GM12892 (cell line): ENCODE measurements around the gene PDCD5. TPM values are rescaled to one million over a fixed set of nuclear protein-coding genes. Genes with fewer than 3 reads are reported as not detected.
A peak's percentile ranks its signal among the peaks of the same experiment; 100 is the strongest.
"Not testable (repeated sequence)": the region's sequence is repeated elsewhere in the genome, so short reads cannot be mapped to it uniquely, and the experiment has no call there.

Experiments used
- DNase-seq: peaks from one replicate; pipeline ENCODE4 v3.0.0; 2011; ENCODE audit not compliant: insufficient read length
- FAIRE-seq: peaks from 2 replicates; lab custom pipeline; 2011; peaks lifted over from hg19 to GRCh38; lab: Jason Lieb, UNC
- POLR2A ChIP-seq: IDR thresholded peaks from 2 replicates; pipeline ENCODE4 v1.6.1; 2011; ENCODE audit warnings: low read depth, low read length, control low read depth
- POLR2AphosphoS5 ChIP-seq: IDR thresholded peaks from 2 replicates; pipeline ENCODE4 v1.6.1; 2011; ENCODE audit warnings: low read depth, low read length, control low read depth
- TAF1 ChIP-seq: IDR thresholded peaks from 2 replicates; pipeline ENCODE4 v1.6.1; 2011; ENCODE audit warnings: low read depth, mild to moderate bottlenecking, control low read depth, low read length, borderline replicate concordance
- polyA plus RNA-seq: library from polyadenylated mRNA; unstranded; fragments of >200 nt; gene quantifications from one replicate; pipeline ENCODE4 v1.2.1, GENCODE V29; 2012; ENCODE audit warnings: missing spikeins, inconsistent platforms; ENCODE audit not compliant: missing spikeins

Gene PDCD5, protein sequence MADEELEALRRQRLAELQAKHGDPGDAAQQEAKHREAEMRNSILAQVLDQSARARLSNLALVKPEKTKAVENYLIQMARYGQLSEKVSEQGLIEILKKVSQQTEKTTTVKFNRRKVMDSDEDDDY
- 298 TPM for polyA plus RNA-seq

DNA sequence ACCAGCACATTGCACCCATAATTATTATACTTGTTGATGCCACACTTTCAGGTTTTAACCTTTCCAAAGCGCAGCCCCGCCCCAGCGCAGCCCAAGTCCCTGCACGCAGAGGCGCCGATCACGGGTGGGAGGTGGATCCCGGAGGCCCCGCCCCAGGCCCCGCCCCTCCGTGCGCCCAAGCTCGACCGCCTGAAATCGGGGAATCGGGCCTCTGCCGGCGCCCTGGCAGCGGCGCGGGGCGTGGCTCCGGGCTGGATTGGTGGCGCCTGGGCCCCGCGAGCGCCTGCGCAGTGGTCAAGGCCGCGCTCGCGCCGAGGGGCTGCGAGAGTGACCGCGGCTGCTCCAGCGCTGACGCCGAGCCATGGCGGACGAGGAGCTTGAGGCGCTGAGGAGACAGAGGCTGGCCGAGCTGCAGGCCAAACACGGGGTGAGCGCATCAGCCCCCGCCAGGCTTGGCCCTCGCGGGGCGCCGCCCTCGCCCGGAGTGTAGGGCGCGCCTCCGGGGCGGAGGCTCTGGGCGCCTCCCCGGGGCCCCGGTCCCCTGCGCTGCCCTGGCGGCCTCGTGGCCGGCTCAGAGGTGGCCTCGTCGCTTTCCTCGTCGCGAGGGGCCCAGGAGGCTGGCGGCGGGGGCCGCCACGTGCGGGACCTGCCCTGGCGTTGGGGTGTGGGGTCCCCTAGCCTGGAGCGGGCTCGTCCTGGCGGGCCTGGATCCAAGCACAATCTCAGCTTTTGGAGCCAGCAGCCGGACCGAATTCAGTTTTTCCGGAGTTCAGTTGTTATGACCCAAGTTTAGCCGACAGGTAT is at the start of gene PDCD5:
TSS of gene PDCD5 (plus strand) at position 290 of the 804 bp plus-strand sequence. CDS start at position 362, 72 bp downstream.
- TF ChIP-seq POLR2AphosphoS5 (peak; percentile 77), POLR2A (peak; percentile 89), TAF1 (peak; percentile 65)
- peak; percentile 88 for FAIRE-seq
- DNase-seq = peak; percentile 93

- FAIRE-seq (no peak), DNase-seq (no peak)
- TF ChIP-seq POLR2A (no peak), POLR2AphosphoS5 (no peak), TAF1 (no peak)
Observed at GRCh38 chr19:32532233-32532632, 48.8 kb upstream of the PDCD5 start.

DNA sequence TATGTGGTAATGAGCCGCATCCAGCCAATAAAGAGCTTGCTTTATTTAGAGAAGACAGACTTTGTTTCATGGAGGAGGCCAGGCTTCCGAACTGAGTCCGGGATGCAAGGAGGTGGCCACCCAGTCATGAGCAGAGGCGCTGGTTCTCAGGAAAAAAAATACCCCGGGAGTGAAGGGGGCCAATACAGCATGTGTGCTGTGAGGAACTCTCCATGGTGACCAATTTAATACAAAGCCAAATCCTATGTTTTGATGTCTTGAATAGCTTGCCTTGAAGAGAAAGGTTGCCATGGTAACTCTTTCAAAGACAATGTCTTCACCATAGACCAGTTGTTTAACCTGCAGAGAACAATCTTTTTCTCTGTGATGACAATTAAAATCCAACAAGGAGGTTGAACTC is 43.4 kb upstream of the PDCD5 start:
- DNase-seq = no peak
- no peak for FAIRE-seq
- no peak for TF ChIP-seq POLR2A
- TF ChIP-seq TAF1 = no peak
- no peak for TF ChIP-seq POLR2AphosphoS5

DNA sequence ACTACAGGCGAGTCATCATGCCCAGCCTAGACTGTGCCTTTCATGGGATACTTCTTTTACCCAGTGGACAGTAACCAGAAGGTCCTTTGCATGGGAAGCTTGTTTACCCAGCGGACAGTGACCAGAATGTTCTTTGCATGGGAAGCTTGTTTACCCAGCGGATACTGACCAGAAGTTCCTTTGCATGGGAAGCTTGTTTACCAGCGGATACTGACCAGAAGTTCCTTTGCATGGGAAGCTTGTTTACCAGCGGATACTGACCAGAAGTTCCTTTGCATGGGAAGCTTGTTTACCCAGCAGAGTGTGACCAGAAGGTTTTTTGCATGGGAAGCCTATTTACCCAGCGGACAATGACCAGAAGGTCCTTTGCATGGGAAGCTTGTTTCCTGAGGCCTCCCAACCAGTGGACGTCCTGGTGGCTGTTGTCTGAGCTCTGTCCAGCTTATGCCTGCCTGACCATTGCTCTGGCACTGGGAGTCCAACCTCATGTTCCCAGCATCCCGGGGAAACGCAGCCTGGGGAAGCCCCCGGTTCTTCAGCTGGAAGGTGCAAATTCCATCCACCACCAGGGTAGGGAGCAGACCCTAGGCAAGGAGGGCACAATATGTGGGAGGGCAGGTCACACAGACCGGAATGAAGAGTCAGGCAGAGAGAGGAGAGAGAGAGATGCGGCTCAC is 41.6 kb upstream of the PDCD5 start:
- TF ChIP-seq TAF1 = no peak
- no peak for TF ChIP-seq POLR2A
- no peak for TF ChIP-seq POLR2AphosphoS5
- FAIRE-seq (no peak), DNase-seq (no peak)

- TF ChIP-seq TAF1 = no peak
- TF ChIP-seq POLR2A = no peak
- no peak for TF ChIP-seq POLR2AphosphoS5
- DNase-seq = no peak
- FAIRE-seq = no peak
Observed at GRCh38 chr19:32540621-32541020, 40.4 kb upstream of the PDCD5 start.

DNA sequence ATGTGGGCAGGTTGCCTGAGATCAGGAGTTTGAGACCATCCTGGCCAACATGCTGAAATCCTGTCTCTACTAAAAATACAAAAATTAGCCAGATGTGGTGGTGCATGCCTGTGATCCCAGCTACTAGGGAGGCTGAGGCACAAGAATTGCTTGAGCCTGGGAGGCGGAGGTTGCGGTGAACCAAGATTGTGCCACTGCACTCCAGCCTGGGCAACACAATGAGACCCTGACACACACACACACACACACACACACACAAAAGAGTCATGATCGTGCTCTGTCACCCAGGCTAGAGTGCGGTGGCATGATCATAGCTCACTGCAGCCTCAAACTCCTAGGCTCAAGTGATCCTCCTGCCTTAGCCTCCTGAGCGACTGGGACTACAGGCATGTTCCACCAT is 39.6 kb upstream of the PDCD5 start:
- not testable (repeated sequence) for DNase-seq, FAIRE-seq

GRCh38 chr19:32542477-32543108 is 38.4 kb upstream of the PDCD5 start:
- DNase-seq = no peak
- no peak for TF ChIP-seq POLR2A
- no peak for TF ChIP-seq POLR2AphosphoS5
- no peak for FAIRE-seq

GRCh38 chr19:32543115-32543900 is 37.7 kb upstream of the PDCD5 start:
- TF ChIP-seq POLR2AphosphoS5 (no peak), POLR2A (no peak), TAF1 (no peak)
- DNase-seq = no peak
- FAIRE-seq = no peak

DNA sequence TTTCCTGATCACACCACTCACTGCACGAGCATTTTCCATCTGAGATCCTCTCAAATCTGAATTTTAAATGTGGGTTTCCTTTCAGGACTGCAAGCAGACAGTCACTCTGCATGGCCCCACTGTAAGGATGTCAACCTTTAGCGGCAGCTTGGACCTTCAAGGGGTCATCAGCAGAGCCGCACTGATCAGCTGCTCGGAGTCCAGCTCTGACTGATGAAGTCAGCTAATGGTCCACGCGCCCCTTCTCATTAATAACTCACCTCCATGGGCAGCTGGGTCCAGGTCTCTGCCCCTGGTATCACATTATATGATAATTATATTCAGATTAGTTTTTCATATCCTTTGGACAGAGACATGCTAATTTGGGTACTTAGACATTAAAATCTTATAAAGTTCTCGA is 36.1 kb upstream of the PDCD5 start:
- DNase-seq (no peak), FAIRE-seq (no peak)
- TF ChIP-seq POLR2A (no peak), TAF1 (no peak), POLR2AphosphoS5 (no peak)

GRCh38 chr19:32550666-32551065 is 30.3 kb upstream of the PDCD5 start:
- no peak for FAIRE-seq
- TF ChIP-seq TAF1 = no peak
- TF ChIP-seq POLR2AphosphoS5 = no peak
- TF ChIP-seq POLR2A = no peak
- no peak for DNase-seq

DNA sequence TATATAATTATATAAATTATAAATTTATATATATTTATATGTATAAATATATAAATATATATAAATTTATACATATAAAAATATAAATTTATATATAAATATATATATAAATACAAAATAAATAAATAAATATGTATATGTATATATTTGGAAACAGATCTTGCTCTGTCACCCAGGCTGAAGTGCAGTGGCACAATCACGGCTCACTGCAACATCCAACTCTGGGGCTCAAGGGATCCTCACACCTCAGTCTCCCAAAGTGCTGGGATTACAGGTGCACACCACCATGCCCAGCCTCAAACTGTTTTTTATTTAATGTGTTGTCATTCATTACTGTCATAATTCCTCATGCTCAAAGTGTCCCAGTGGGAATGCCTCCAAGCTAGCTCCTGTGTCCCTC is 25.2 kb upstream of the PDCD5 start:
- TF ChIP-seq TAF1 (no peak), POLR2AphosphoS5 (no peak), POLR2A (no peak)
- no peak for DNase-seq
- FAIRE-seq = no peak
